GM21576 (cell line): ENCODE measurements around the gene HSPA9.

Experiments
- ATAC-seq: cut with Tn5 transposase; IDR thresholded peaks from one replicate; pipeline ENCODE4 v1.9.1; 2021; ENCODE audit warnings: mild to moderate bottlenecking, moderate library complexity; ENCODE audit not compliant: unreplicated experiment

The HSPA9 gene

DNA sequence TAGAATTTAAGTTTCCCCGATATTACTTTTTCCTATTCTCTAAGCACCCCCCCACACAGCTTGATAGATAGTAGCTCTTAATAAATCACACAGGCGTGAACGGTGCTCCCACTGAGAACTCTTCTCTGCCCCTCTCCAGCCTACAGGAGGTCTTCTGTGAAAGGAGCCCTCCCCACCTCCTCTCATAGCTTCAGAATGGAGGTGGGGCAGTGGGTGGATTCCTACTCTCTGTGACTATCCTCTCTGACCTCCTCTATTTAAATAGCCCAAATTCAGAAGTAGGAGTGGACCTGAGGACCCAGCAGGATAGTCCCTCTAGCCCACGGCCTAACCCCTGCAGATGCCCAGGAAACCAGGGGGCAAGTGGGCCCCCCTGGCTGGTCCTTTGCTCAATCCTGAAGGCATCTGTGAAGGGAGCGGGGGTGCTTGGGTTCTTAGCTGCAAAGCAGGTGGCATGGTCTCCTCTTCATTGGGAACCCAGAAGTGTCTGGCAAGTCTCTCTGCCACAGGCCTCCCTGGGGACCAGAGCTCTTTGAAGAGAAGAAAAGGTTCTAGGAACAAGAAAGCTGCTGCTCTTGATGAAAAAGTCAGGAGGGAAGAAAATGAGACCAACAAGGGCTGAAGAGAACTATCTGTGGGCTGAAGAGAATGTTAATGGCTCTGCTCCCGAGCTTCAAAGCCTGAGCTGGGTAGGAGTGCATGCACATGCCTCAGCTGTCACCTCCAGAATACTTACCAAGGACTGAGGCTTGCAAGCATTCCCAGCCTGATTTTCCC is 21.1 kb upstream of the HSPA9 start:
- ATAC-seq: no peak

DNA sequence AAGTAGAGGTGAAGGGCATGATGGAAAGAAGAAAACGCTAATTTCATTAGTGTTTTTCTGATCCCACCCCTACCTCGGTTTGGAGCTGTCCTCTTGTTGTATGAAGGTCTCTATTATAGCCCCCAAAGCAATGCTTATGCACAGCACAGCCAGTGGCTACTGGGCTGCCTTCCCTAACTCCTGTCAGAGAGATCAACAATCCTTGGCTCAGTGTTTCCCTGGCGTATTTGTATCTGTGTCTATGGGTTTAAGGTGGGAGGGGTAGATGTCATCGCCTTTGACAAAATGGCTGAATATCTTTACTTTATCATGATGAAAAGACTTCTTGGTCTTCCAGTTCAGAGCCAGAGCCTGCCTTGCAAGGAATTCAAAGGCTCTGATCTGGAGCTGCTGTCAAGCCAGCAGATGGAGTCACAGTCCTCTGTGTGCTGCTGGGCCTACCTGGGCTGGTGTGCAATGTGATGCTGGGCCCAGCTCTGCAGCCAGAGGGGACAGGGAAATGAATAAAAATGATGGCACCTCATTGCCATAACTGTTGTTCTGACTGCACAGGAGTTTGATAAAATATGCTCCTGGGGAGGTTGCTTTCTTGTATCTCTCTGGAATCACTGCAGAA is 20.1 kb upstream of the HSPA9 start:
- no peak for ATAC-seq

DNA sequence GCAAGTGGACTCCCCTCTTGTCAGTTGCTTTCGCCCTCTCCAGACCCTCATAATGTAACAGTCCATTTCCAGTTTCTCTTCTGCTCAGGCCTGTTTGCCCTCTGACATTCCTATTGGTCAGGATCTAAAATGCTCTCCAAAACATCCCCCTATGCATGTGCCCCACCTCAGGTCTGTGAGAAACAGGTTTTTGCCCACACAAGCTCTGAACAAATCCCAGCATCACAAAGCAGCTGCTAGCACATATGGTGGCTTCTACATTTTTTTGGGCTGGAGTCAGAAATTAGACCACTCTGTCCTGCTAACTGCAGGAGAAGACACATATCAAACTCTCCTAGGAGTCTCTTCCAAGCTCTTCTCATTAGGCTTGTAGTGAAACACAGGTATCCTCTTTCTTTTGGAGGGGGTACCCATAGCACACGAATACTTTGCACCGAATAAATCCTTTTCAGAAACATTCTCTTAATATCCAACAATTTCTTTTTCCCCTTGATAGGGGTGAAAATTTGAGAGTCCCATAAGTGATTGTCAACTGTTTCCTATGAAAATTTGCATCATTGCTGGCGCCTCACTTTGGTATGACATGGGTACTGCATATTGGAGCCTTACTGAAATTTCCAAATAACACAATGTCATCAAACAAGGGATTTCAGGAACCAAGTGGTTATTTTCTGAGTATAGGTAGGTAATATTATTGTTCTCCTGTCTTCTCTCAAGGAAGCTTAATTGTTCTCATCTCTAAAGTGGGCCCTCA is 19.3 kb upstream of the HSPA9 start:
- no peak for ATAC-seq

GRCh38 chr5:138588013-138588788 is 13.0 kb upstream of the HSPA9 start:
- no peak for ATAC-seq

DNA sequence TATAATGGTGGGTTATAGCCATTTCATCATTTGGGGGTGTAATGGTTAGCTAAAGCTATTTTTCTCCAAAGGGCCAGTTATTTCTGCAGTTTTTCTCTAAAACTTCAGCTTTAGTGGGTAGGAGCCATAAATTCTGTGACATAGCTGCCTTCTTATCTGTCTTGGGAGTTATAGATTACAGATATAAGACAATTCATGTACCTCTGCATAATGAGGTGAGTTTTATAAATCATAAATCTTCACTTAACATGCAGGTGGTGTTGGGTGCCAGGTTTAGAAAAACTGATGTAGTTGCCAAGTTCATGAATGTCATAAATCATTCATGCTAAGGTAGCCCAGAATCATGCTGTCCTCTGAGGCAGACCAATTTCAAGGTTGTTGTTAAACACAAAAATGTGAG is 10.0 kb upstream of the HSPA9 start:
- no peak for ATAC-seq

- no peak for ATAC-seq
Measured at GRCh38 chr5:138583984-138584637, 8.9 kb upstream of the HSPA9 start.

- ATAC-seq: no peak
Measured at GRCh38 chr5:138582959-138583358, 7.8 kb upstream of the HSPA9 start.

- ATAC-seq: no peak
Measured at GRCh38 chr5:138580777-138581176, 5.6 kb upstream of the HSPA9 start.

GRCh38 chr5:138580001-138580400 is 4.8 kb upstream of the HSPA9 start:
- ATAC-seq: no peak

DNA sequence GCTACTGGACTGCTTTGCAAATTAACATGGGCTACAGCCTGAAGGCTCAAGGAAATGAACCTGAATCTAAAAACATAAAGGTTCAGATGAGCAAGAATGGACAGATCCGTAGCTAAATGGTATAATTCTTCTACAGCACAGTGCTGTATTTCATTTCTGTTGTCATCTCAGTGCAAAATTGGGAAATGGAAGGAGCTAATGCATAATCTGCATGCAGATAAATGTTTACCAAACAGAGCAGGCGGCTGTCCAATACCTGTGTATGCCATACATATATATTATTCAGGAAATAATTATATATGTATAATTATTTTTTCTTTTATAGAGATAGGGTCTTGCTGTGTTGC is 4.3 kb upstream of the HSPA9 start:
- no peak for ATAC-seq

DNA sequence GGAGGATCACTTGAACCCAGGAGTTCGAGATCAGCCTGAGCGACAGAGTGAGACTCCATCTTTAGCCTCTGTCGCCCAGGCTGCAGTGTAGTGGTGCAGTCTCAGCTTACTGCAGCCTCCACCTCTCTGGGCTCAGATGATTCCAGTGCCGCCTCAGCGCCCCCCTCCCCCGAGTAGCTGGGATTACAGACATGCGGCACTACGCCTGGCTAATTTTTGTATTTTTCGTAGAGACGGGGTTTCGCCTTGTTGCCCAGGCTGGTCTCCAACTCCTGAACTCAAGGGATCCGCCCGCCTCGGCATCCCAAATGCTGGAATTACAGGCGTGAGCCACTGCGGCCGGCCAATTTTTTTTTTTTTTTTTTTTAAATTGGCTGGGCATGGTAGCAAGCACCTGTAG is 2.3 kb upstream of the HSPA9 start:
- ATAC-seq: no peak

GRCh38 chr5:138574744-138575193 is 432 bp downstream of the HSPA9 start:
- ATAC-seq: no peak

DNA sequence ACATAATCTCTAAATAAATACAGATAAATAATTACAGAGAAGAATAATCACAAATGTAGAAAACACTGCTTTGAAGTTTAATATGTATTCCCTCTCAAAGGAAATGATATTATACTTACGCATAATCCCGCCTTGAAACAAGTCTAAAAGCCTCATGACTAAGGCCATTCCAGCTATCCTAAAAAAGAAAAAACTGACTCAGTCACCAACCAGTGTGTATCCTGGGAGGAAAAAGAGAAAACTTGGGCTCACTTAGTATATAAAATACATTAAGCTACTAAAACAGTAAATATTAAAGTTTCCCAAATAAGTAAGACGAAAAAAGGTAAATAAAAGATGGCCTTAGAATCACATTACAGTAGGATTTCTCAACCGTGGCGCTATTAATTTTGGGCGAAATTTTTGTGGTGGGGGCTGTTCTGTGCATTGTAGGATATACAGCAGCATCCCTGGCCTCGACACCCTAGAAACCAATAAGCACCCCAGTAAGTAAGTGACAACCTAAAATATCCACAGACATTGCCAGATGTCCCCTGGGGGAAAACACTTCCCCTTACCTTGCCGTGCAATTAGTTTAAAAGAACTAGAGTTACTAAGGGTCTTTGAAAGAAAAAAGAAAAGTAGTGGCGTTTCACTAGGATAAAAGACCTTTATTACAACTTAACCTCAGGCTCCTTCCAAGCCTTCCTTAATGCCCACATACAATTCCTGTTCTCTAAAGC is 1.1 kb downstream of the HSPA9 start:
- ATAC-seq: no peak

- no peak for ATAC-seq
Measured at GRCh38 chr5:138573223-138573622, 2.0 kb downstream of the HSPA9 start.

GRCh38 chr5:138570871-138571270 is 4.3 kb downstream of the HSPA9 start:
- ATAC-seq: no peak

DNA sequence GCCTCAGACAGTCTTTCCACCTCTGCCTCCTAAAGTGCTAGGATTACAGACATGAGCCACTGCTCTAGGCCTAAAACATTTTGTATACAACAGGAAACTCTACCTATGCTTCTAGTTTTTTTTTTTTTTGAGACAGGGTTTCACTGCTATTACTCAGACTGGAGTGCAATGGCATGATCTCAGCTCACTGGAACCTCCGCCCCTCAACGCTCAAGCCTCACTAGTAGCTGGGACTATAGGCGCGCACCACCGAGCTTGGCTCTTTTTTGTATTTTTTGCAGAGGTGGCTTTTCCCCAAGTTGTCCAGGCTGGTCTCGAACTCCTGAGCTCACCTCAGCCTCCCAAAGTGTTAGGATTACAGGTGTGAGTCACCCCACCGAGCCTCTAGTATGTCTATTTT is 5.4 kb downstream of the HSPA9 start:
- no peak for ATAC-seq

DNA sequence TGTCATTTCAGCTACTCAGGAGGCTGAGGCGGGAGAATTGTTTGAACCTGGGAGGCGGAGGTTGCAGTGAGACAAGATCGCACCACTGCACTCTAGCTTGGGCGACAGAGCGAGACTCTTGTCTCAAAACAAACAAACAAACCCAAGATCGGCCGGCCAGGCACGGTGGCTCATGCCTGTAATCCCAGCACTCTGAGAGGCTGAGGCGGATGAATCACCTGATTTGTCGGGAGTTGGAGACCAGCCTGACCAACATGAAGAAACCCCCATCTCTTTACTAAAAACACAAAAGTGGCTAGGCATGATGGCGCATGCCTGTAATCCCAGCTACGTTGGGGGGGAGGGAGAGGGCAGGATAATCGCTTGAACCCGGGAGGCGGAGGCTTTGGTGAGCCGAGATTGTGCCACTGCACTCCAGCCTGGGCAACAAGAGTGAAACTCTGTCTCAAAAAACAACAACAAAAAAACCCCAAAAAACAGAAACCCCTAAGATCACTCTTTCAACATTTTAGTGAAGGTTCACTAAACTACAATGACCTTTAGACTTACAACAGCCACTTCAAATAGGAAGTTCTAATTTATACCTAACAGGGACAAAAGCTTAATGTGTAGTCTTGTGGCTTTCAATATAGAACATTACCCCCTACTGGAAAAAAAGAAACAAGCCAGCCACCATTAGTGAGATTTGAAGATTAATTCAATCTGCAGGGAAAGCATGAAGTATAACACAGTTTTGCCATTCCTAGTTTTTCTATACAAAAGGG is 7.0 kb downstream of the HSPA9 start:
- no peak for ATAC-seq

DNA sequence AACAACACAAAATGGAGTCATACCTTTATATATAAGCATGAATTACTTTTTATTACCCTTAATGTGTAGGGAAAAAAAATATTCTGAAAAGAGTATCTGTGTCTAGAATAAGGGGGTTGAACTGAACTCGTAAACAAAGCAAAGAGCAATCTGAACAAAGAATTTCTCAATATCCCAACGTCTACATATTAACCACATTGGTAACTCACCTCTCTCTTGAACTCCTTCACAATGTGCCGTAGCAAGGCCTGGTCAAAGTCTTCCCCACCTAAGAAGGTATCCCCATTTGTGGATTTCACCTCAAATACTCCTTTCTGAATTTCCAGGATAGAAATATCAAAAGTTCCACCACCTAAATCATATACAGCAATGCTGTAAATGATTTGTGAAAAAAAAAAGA is 8.4 kb downstream of the HSPA9 start:
- no peak for ATAC-seq

- ATAC-seq: no peak
Measured at GRCh38 chr5:138565100-138565821, 9.9 kb downstream of the HSPA9 start.
